Nephron progenitor cell (in vitro differentiated cells): ENCODE data around the gene ZFPM1.

ENCODE experiments used
- DNase-seq: peaks from one replicate; pipeline ENCODE4 v3.0.0; 2021
- H3K27ac Mint-ChIP-seq: 2 replicates; pipeline ENCODE4 v1.8.0; 2021; ENCODE audit warnings: mild to moderate bottlenecking, moderate library complexity, mixed read lengths
- H3K27me3 Mint-ChIP-seq: 2 replicates; pipeline ENCODE4 v1.8.0; 2021; ENCODE audit warnings: mild to moderate bottlenecking, low read depth, mixed read lengths; ENCODE audit not compliant: poor library complexity
- H3K36me3 Mint-ChIP-seq: 2 replicates; pipeline ENCODE4 v1.8.0; 2021; ENCODE audit warnings: low read depth, mixed read lengths
- H3K4me1 Mint-ChIP-seq: 2 replicates; pipeline ENCODE4 v1.8.0; 2021; ENCODE audit warnings: mixed read lengths
- H3K4me3 Mint-ChIP-seq: 2 replicates; pipeline ENCODE4 v1.8.0; 2021; ENCODE audit warnings: mild to moderate bottlenecking, moderate library complexity, mixed read lengths
- H3K9me3 Mint-ChIP-seq: 2 replicates; pipeline ENCODE4 v1.8.0; 2021; ENCODE audit warnings: mild to moderate bottlenecking, moderate library complexity, mixed read lengths
- CTCF ChIP-seq: fragments of 200-600 bp; sonication (generic); IDR thresholded peaks from 2 replicates; pipeline ENCODE4 v1.5.0; 2021; ENCODE audit warnings: antibody characterized with exemption

The ZFPM1 gene

GRCh38 chr16:88412766-88413165 is 40.3 kb upstream of the ZFPM1 start:
- no peak for DNase-seq
- H3K9me3 Mint-ChIP-seq, result no peaks in the 10 kb centered on the region
- no peak for TF ChIP-seq CTCF
- H3K4me3 Mint-ChIP-seq, result no peak overlapping the region
- H3K4me1 Mint-ChIP-seq, result peaks cover 29% of the 10 kb centered on the region
- H3K27me3 Mint-ChIP-seq, result peaks cover 6% of the 10 kb centered on the region
- H3K27ac Mint-ChIP-seq, result no peak overlapping the region
- H3K36me3 Mint-ChIP-seq, result no peaks in the 10 kb centered on the region

- Mint-ChIP-seq H3K9me3 (no peaks in the 10 kb centered on the region), H3K4me3 (no peak overlapping the region), H3K27me3 (peaks cover 6% of the 10 kb centered on the region), H3K36me3 (no peaks in the 10 kb centered on the region), H3K27ac (no peak overlapping the region), H3K4me1 (peaks cover 24% of the 10 kb centered on the region)
- no peak for TF ChIP-seq CTCF
- no peak for DNase-seq
These were observed 39.8 kb upstream of the ZFPM1 start for GRCh38 chr16:88413231-88413630.

- Mint-ChIP-seq H3K27me3 (peaks cover 6% of the 10 kb centered on the region), H3K27ac (no peak overlapping the region), H3K4me3 (no peak overlapping the region), H3K9me3 (no peaks in the 10 kb centered on the region), H3K4me1 (peaks cover 20% of the 10 kb centered on the region), H3K36me3 (no peaks in the 10 kb centered on the region)
- DNase-seq, result no peak
- TF ChIP-seq CTCF, result no peak
These were observed 39.4 kb upstream of the ZFPM1 start for GRCh38 chr16:88413631-88414030.

- DNase-seq, result no peak
- H3K27ac Mint-ChIP-seq, result no peak overlapping the region
- no peak overlapping the region for H3K4me3 Mint-ChIP-seq
- H3K36me3 Mint-ChIP-seq, result no peaks in the 10 kb centered on the region
- peaks cover 3% of the 10 kb centered on the region for H3K27me3 Mint-ChIP-seq
- no peaks in the 10 kb centered on the region for H3K9me3 Mint-ChIP-seq
- peaks cover 13% of the 10 kb centered on the region for H3K4me1 Mint-ChIP-seq
- no peak for TF ChIP-seq CTCF
These were observed 38.3 kb upstream of the ZFPM1 start for GRCh38 chr16:88414521-88415380.

GRCh38 chr16:88415381-88415705 is 37.7 kb upstream of the ZFPM1 start:
- Mint-ChIP-seq H3K4me3 (no peak overlapping the region), H3K9me3 (no peaks in the 10 kb centered on the region), H3K27me3 (peaks cover 3% of the 10 kb centered on the region), H3K4me1 (peaks cover 13% of the 10 kb centered on the region), H3K27ac (no peak overlapping the region), H3K36me3 (no peaks in the 10 kb centered on the region)
- TF ChIP-seq CTCF, result no peak
- DNase-seq, result no peak

GRCh38 chr16:88415713-88416323 is 37.3 kb upstream of the ZFPM1 start:
- Mint-ChIP-seq H3K4me3 (no peak overlapping the region), H3K27ac (peak overlapping the region; percentile 72)
- peak; percentile 50 for DNase-seq

More at GRCh38 chr16:88415713-88416323, 37.3 kb upstream of the ZFPM1 start:
- Mint-ChIP-seq H3K36me3 (no peaks in the 10 kb centered on the region), H3K9me3 (no peaks in the 10 kb centered on the region), H3K4me1 (peaks cover 13% of the 10 kb centered on the region), H3K27me3 (peaks cover 2% of the 10 kb centered on the region)
- TF ChIP-seq CTCF, result no peak
